ENCODE data around the gene PRKCZ. TPM values are rescaled to one million over a fixed set of nuclear protein-coding genes. Genes with fewer than 3 reads are reported as not detected.

PRKCZ gene
- total RNA-seq, 1 experiment from 2014 or later = 1.9 TPM

DNA sequence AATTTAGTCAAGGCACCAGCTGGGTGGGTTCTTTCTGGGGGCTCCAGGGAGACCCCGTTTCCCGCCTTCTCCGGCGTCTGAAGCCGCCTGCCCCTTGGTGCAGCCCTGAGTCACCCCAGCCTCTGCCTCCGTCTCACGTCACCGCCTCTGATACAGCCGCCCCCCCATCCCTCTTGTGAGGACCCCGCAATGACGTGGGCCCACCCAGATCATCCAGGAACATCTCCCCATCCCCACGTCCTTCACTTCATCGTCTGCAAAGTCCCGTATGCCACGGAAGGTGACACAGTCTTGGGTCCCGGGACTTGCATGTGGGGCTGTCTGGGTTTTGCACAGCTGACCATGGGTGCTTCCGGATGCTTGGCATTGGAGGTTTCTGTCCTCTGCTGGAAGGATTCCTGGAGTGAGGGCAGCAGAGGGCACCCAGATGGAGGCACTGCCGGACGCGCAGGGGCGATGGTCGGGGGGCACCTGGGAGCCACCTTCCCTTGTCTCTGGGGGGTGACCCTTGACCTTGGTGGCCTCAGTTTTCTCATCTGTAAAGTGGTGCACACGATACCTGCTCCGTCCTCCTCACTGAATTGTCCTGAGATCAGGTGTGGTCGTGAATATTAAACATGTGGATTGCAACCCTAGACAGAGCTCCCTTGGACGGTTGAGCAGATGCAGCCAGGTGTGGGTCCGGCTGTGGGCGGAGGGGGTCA is 58.8 kb downstream of the PRKCZ start:
- BruUV-seq (replicated peaks) = no TSS peak
- ChIA-PET POLR2A (ENCODE audit: low non-redundant PET) (no interaction called here), CTCF (no interaction called here)
- TF ChIP-seq EZH2 (IDR thresholded peaks at IDR 0.05; ENCODE audit: borderline replicate concordance, low read depth, low read length, poor library complexity, severe bottlenecking) = no peak
- TF ChIP-seq, protein P1, sequence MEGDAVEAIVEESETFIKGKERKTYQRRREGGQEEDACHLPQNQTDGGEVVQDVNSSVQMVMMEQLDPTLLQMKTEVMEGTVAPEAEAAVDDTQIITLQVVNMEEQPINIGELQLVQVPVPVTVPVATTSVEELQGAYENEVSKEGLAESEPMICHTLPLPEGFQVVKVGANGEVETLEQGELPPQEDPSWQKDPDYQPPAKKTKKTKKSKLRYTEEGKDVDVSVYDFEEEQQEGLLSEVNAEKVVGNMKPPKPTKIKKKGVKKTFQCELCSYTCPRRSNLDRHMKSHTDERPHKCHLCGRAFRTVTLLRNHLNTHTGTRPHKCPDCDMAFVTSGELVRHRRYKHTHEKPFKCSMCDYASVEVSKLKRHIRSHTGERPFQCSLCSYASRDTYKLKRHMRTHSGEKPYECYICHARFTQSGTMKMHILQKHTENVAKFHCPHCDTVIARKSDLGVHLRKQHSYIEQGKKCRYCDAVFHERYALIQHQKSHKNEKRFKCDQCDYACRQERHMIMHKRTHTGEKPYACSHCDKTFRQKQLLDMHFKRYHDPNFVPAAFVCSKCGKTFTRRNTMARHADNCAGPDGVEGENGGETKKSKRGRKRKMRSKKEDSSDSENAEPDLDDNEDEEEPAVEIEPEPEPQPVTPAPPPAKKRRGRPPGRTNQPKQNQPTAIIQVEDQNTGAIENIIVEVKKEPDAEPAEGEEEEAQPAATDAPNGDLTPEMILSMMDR (conservative IDR thresholded peaks at IDR 0.05; ENCODE audit: low read depth, low read length) = no peak
- Histone ChIP-seq H3K36me3 (ENCODE audit: insufficient read depth, low read length, poor library complexity, severe bottlenecking) (no peaks in the 10 kb centered on the region), H3K9me3 (ENCODE audit: low read depth, low read length, poor library complexity, severe bottlenecking) (no peaks in the 10 kb centered on the region), H3K4me3 (ENCODE audit: low read depth, low read length, poor library complexity, severe bottlenecking) (no peak overlapping the region), H3K4me1 (ENCODE audit: insufficient read depth, low read length, poor library complexity, severe bottlenecking) (no peaks in the 10 kb centered on the region), H3K27me3 (replicated peaks; ENCODE audit: insufficient read depth, low read depth, low read length, poor library complexity) (no peaks in the 10 kb centered on the region), H3K27ac (ENCODE audit: low read depth, low read length, poor library complexity, severe bottlenecking) (no peak overlapping the region)
- DNase-seq (ENCODE audit: low spot score) = no peak
- intact Hi-C loops (cut with micrococcal nuclease; ENCODE audit: unreplicated experiment) = no loop called here

DNA sequence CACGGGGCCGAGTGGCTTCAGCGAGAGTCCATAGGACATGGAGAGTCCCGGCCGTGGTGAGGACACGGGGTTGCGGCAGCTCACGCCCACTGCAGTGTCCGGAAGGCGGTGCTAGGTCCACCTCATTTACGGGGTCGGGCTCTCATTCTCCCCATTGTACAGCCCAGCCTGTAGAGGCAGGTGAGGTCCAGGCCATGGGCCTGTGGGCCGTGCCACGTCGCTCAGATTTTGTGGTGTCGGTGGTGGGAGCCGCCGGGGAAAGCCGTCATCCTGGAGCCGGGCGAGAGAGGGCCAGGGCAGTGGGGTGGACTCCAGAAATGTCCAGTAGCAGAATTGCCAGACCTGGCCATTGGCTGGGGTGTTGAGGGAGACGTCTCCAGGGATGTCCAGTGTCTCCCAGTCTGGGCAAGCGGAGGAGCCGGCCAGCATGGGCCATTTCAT is 59.4 kb downstream of the PRKCZ start:
- ChIA-PET POLR2A (ENCODE audit: low non-redundant PET) (no interaction called here), CTCF (no interaction called here)
- intact Hi-C loops (cut with micrococcal nuclease; ENCODE audit: unreplicated experiment) = no loop called here
- no peak for DNase-seq (ENCODE audit: low spot score)
- Histone ChIP-seq H3K4me1 (ENCODE audit: insufficient read depth, low read length, poor library complexity, severe bottlenecking) (no peaks in the 10 kb centered on the region), H3K9me3 (ENCODE audit: low read depth, low read length, poor library complexity, severe bottlenecking) (no peaks in the 10 kb centered on the region), H3K27me3 (replicated peaks; ENCODE audit: insufficient read depth, low read depth, low read length, poor library complexity) (no peaks in the 10 kb centered on the region), H3K27ac (ENCODE audit: low read depth, low read length, poor library complexity, severe bottlenecking) (no peak overlapping the region), H3K4me3 (ENCODE audit: low read depth, low read length, poor library complexity, severe bottlenecking) (no peak overlapping the region), H3K36me3 (ENCODE audit: insufficient read depth, low read length, poor library complexity, severe bottlenecking) (no peaks in the 10 kb centered on the region)
- BruUV-seq (replicated peaks) = no TSS peak
- TF ChIP-seq EZH2 (IDR thresholded peaks at IDR 0.05; ENCODE audit: borderline replicate concordance, low read depth, low read length, poor library complexity, severe bottlenecking) = no peak
- TF ChIP-seq, protein P1 (conservative IDR thresholded peaks at IDR 0.05; ENCODE audit: low read depth, low read length) = no peak

DNA sequence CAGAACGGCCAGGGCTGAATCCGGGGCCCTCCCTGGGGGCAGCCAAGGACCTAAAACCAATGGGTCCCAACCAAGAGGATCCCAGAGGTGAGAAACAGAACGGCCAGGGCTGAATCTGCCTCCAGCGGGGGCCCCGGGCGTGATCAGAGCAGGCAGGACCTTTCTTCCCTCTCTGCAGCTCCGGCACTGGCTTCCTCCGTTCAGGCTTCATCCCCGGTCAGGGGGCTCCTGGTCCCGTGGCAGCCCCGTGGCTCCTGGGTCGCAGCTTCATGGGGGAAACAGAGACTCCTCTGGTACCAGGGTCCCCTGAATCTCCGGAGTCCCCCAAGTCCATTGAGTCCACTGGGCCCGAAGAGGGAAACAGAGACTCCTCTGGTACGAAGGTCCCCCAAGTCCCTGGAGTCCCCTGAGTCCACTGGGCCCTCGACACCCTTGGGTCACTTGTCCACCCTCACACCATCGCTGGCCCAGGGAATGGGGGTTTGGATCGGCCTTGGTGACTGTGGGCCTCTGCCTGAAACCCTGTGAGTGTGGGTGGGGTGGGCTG is 60.1 kb downstream of the PRKCZ start:
- H3K4me3 ChIP-seq (ENCODE audit: low read depth, low read length, poor library complexity, severe bottlenecking) = no peak overlapping the region
- no TSS peak for BruUV-seq (replicated peaks)
- TF ChIP-seq EZH2 (IDR thresholded peaks at IDR 0.05; ENCODE audit: borderline replicate concordance, low read depth, low read length, poor library complexity, severe bottlenecking) = no peak
- TF ChIP-seq, protein P1 (conservative IDR thresholded peaks at IDR 0.05; ENCODE audit: low read depth, low read length) = no peak
- no peak overlapping the region for H3K27ac ChIP-seq (ENCODE audit: low read depth, low read length, poor library complexity, severe bottlenecking)
- H3K27me3 ChIP-seq (replicated peaks; ENCODE audit: insufficient read depth, low read depth, low read length, poor library complexity) = peaks cover 6% of the 10 kb centered on the region
- POLR2A ChIA-PET (ENCODE audit: low non-redundant PET) = no interaction called here
- intact Hi-C loops (cut with micrococcal nuclease; ENCODE audit: unreplicated experiment) = no loop called here
- CTCF ChIA-PET = no interaction called here
- H3K36me3 ChIP-seq (ENCODE audit: insufficient read depth, low read length, poor library complexity, severe bottlenecking) = no peaks in the 10 kb centered on the region
- H3K9me3 ChIP-seq (ENCODE audit: low read depth, low read length, poor library complexity, severe bottlenecking) = no peaks in the 10 kb centered on the region
- no peak for DNase-seq (ENCODE audit: low spot score)
- no peaks in the 10 kb centered on the region for H3K4me1 ChIP-seq (ENCODE audit: insufficient read depth, low read length, poor library complexity, severe bottlenecking)
